ENCODE data around the gene GJB4.
"Not testable (repeated sequence)": the region's sequence is repeated elsewhere in the genome, so short reads cannot be mapped to it uniquely, and the experiment has no call there.

The GJB4 gene

GRCh38 chr1:34800214-34800613, 40.7 kb downstream of the GJB4 start:
- no peaks in the 10 kb centered on the region for H3K36me3 ChIP-seq (ENCODE audit: control insufficient read depth, insufficient read depth, low read length)
- 100% methylated on average over 1 to 5 of the region's 6 CpGs for WGBS, 2 experiments (ENCODE audit: insufficient coverage in 2 of 2)
- H3K4me1 ChIP-seq (ENCODE audit: control insufficient read depth, insufficient read depth, low read length, poor library complexity, severe bottlenecking), result no peaks in the 10 kb centered on the region
- H3K9me3 ChIP-seq (ENCODE audit: control insufficient read depth, low read length), result no peaks in the 10 kb centered on the region
- H3K27ac ChIP-seq (ENCODE audit: low read depth, low read length, severe bottlenecking), result no peak overlapping the region
- H3K4me3 ChIP-seq (ENCODE audit: extremely low read depth, insufficient read depth, low read length, poor library complexity, severe bottlenecking), result no peak overlapping the region

GRCh38 chr1:34803770-34804169, 44.2 kb downstream of the GJB4 start:
- H3K4me3 ChIP-seq (ENCODE audit: extremely low read depth, insufficient read depth, low read length, poor library complexity, severe bottlenecking), result no peak overlapping the region
- no peak overlapping the region for H3K27ac ChIP-seq (ENCODE audit: low read depth, low read length, severe bottlenecking)
- no peaks in the 10 kb centered on the region for H3K9me3 ChIP-seq (ENCODE audit: control insufficient read depth, low read length)
- H3K4me1 ChIP-seq (ENCODE audit: control insufficient read depth, insufficient read depth, low read length, poor library complexity, severe bottlenecking), result no peaks in the 10 kb centered on the region
- 83 to 84% methylated on average over 2 to 3 of the region's 3 CpGs for WGBS, 2 experiments (ENCODE audit: insufficient coverage in 2 of 2)
- H3K36me3 ChIP-seq (ENCODE audit: control insufficient read depth, insufficient read depth, low read length), result no peaks in the 10 kb centered on the region

- WGBS, 2 experiments (ENCODE audit: insufficient coverage in 2 of 2), result 83 to 91% methylated on average over 2 to 3 of the region's 3 CpGs
- H3K9me3 ChIP-seq (ENCODE audit: control insufficient read depth, low read length), result no peaks in the 10 kb centered on the region
These were observed 46.9 kb downstream of the GJB4 start for GRCh38 chr1:34806396-34806795.

GRCh38 chr1:34808051-34808810, 48.7 kb downstream of the GJB4 start:
- Histone ChIP-seq H3K36me3 (ENCODE audit: control insufficient read depth, insufficient read depth, low read length) (no peaks in the 10 kb centered on the region), H3K4me1 (ENCODE audit: control insufficient read depth, insufficient read depth, low read length, poor library complexity, severe bottlenecking) (no peaks in the 10 kb centered on the region), H3K9me3 (ENCODE audit: control insufficient read depth, low read length) (no peaks in the 10 kb centered on the region), H3K4me3 (ENCODE audit: extremely low read depth, insufficient read depth, low read length, poor library complexity, severe bottlenecking) (no peak overlapping the region), H3K27ac (ENCODE audit: low read depth, low read length, severe bottlenecking) (no peak overlapping the region)
- 90 to 91% methylated on average over 9 of the region's 9 CpGs for WGBS, 2 experiments (ENCODE audit: insufficient coverage in 2 of 2)

More at GRCh38 chr1:34806396-34806795, 46.9 kb downstream of the GJB4 start:
- Histone ChIP-seq H3K4me1 (ENCODE audit: control insufficient read depth, insufficient read depth, low read length, poor library complexity, severe bottlenecking) (no peaks in the 10 kb centered on the region), H3K36me3 (ENCODE audit: control insufficient read depth, insufficient read depth, low read length) (no peaks in the 10 kb centered on the region), H3K27ac (ENCODE audit: low read depth, low read length, severe bottlenecking) (no peak overlapping the region), H3K4me3 (ENCODE audit: extremely low read depth, insufficient read depth, low read length, poor library complexity, severe bottlenecking) (no peak overlapping the region)

- H3K9me3 ChIP-seq (ENCODE audit: control insufficient read depth, low read length); H3K27ac ChIP-seq (ENCODE audit: low read depth, low read length, severe bottlenecking); H3K4me1 ChIP-seq (ENCODE audit: control insufficient read depth, insufficient read depth, low read length, poor library complexity, severe bottlenecking); H3K4me3 ChIP-seq (ENCODE audit: extremely low read depth, insufficient read depth, low read length, poor library complexity, severe bottlenecking); H3K36me3 ChIP-seq (ENCODE audit: control insufficient read depth, insufficient read depth, low read length): not testable (repeated sequence)
- WGBS, 2 experiments (ENCODE audit: insufficient coverage in 2 of 2), result no CpG with 5 or more reads among the region's 3 CpGs
These were observed 51.2 kb downstream of the GJB4 start for GRCh38 chr1:34810781-34811180.

All from mesodermal cell (in vitro differentiated cells).